Muscle layer of duodenum (tissue), 2 donors: ENCODE data around the gene CCDC14.

ENCODE experiments used
- H3K27ac ChIP-seq: one replicate; pipeline ENCODE4 v1.7.0; 2013; ENCODE audit warnings: mild to moderate bottlenecking, low read length
- H3K27me3 ChIP-seq: one replicate; pipeline ENCODE4 v1.7.0; 2013; ENCODE audit warnings: low read depth, mild to moderate bottlenecking, control low read depth, low read length
- H3K36me3 ChIP-seq, 2 donors: one replicate each; pipeline ENCODE4 v1.7.0; 2013; ENCODE audit warnings: low read length in 2 of 2, control low read depth in 1 of 2, mild to moderate bottlenecking in 1 of 2; ENCODE audit not compliant: insufficient read depth in 2 of 2, control insufficient read depth in 1 of 2
- H3K4me1 ChIP-seq, 2 donors: one replicate each; pipeline ENCODE4 v1.7.0; 2013; ENCODE audit warnings: low read length in 2 of 2, mild to moderate bottlenecking in 2 of 2, control low read depth in 1 of 2, moderate library complexity in 1 of 2; ENCODE audit not compliant: insufficient read depth in 2 of 2, control insufficient read depth in 1 of 2
- H3K4me3 ChIP-seq, 2 donors: one replicate each; pipeline ENCODE4 v1.7.0; 2013; ENCODE audit warnings: low read length in 2 of 2, low read depth in 1 of 2, mild to moderate bottlenecking in 1 of 2
- H3K9me3 ChIP-seq, 2 donors: one replicate each; pipeline ENCODE4 v1.7.0; 2013; ENCODE audit warnings: low read length in 2 of 2, control low read depth in 1 of 2, mild to moderate bottlenecking in 1 of 2; ENCODE audit not compliant: control insufficient read depth in 1 of 2
- donor health status: healthy.

The CCDC14 gene

GRCh38 chr3:123953735-123954134 is 7.3 kb downstream of the CCDC14 start:
- Histone ChIP-seq H3K36me3 (peaks cover 14 to 20% of the 10 kb centered on the region in 2 donors), H3K27ac (no peak overlapping the region), H3K4me1 (no peaks in the 10 kb centered on the region)

GRCh38 chr3:123952844-123953520 is 8.0 kb downstream of the CCDC14 start:
- peaks cover 18 to 25% of the 10 kb centered on the region in 2 donors for H3K36me3 ChIP-seq
- no peak overlapping the region for H3K27ac ChIP-seq

More at GRCh38 chr3:123953735-123954134, 7.3 kb downstream of the CCDC14 start:
- Histone ChIP-seq H3K4me3 (no peak overlapping the region), H3K27me3 (no peaks in the 10 kb centered on the region), H3K9me3 (no peaks in the 10 kb centered on the region)

GRCh38 chr3:123951522-123952447 is 9.2 kb downstream of the CCDC14 start:
- peaks cover 21 to 28% of the 10 kb centered on the region in 2 donors for H3K36me3 ChIP-seq

More at GRCh38 chr3:123952844-123953520, 8.0 kb downstream of the CCDC14 start:
- H3K27me3 ChIP-seq: no peaks in the 10 kb centered on the region
- no peaks in the 10 kb centered on the region for H3K4me1 ChIP-seq
- H3K9me3 ChIP-seq: no peaks in the 10 kb centered on the region
- H3K4me3 ChIP-seq: no peak overlapping the region

GRCh38 chr3:123949641-123950040 is 11.4 kb downstream of the CCDC14 start:
- Histone ChIP-seq H3K27me3 (no peaks in the 10 kb centered on the region), H3K4me3 (no peak overlapping the region), H3K27ac (no peak overlapping the region), H3K36me3 (peaks cover 22 to 31% of the 10 kb centered on the region in 2 donors), H3K9me3 (no peaks in the 10 kb centered on the region), H3K4me1 (no peaks in the 10 kb centered on the region)

More at GRCh38 chr3:123951522-123952447, 9.2 kb downstream of the CCDC14 start:
- H3K4me1 ChIP-seq: no peaks in the 10 kb centered on the region
- no peaks in the 10 kb centered on the region for H3K27me3 ChIP-seq
- H3K4me3 ChIP-seq: no peak overlapping the region
- no peaks in the 10 kb centered on the region for H3K9me3 ChIP-seq
- no peak overlapping the region for H3K27ac ChIP-seq

GRCh38 chr3:123948449-123948848 is 12.6 kb downstream of the CCDC14 start:
- H3K9me3 ChIP-seq: no peaks in the 10 kb centered on the region
- H3K27ac ChIP-seq: no peak overlapping the region
- H3K4me3 ChIP-seq: no peak overlapping the region
- H3K36me3 ChIP-seq: peaks cover 27 to 35% of the 10 kb centered on the region in 2 donors
- no peaks in the 10 kb centered on the region for H3K27me3 ChIP-seq
- H3K4me1 ChIP-seq: no peaks in the 10 kb centered on the region

- Histone ChIP-seq H3K27me3 (no peaks in the 10 kb centered on the region), H3K4me3 (no peak overlapping the region), H3K4me1 (no peaks in the 10 kb centered on the region), H3K27ac (no peak overlapping the region), H3K9me3 (no peaks in the 10 kb centered on the region), H3K36me3 (peaks cover 20 to 30% of the 10 kb centered on the region in 2 donors)
Observed at GRCh38 chr3:123947482-123947881, 13.5 kb downstream of the CCDC14 start.

- Histone ChIP-seq H3K4me3 (no peak overlapping the region), H3K27ac (no peak overlapping the region), H3K4me1 (no peaks in the 10 kb centered on the region), H3K9me3 (no peaks in the 10 kb centered on the region), H3K36me3 (peaks cover 9 to 16% of the 10 kb centered on the region in 2 donors), H3K27me3 (no peaks in the 10 kb centered on the region)
Observed at GRCh38 chr3:123941542-123941941, 19.5 kb downstream of the CCDC14 start.

GRCh38 chr3:123941121-123941520 is 19.9 kb downstream of the CCDC14 start:
- H3K27ac ChIP-seq: no peak overlapping the region
- H3K27me3 ChIP-seq: no peaks in the 10 kb centered on the region
- H3K9me3 ChIP-seq: no peaks in the 10 kb centered on the region
- H3K4me3 ChIP-seq: no peak overlapping the region
- peaks cover 9 to 16% of the 10 kb centered on the region in 2 donors for H3K36me3 ChIP-seq
- H3K4me1 ChIP-seq: no peaks in the 10 kb centered on the region

- Histone ChIP-seq H3K4me3 (no peak overlapping the region), H3K9me3 (no peaks in the 10 kb centered on the region)
Observed at GRCh38 chr3:123939706-123940105, 21.3 kb downstream of the CCDC14 start.

GRCh38 chr3:123936400-123936799 is 24.6 kb downstream of the CCDC14 start:
- Histone ChIP-seq H3K4me3 (no peak overlapping the region), H3K4me1 (no peaks in the 10 kb centered on the region), H3K9me3 (no peaks in the 10 kb centered on the region), H3K27me3 (no peaks in the 10 kb centered on the region), H3K36me3 (peaks cover 0 to 9% of the 10 kb centered on the region in 2 donors), H3K27ac (no peak overlapping the region)

More at GRCh38 chr3:123939706-123940105, 21.3 kb downstream of the CCDC14 start:
- Histone ChIP-seq H3K36me3 (peaks cover 9 to 16% of the 10 kb centered on the region in 2 donors), H3K27me3 (no peaks in the 10 kb centered on the region), H3K27ac (no peak overlapping the region), H3K4me1 (no peaks in the 10 kb centered on the region)

- no peak overlapping the region for H3K27ac ChIP-seq
- H3K36me3 ChIP-seq: peaks cover 4 to 11% of the 10 kb centered on the region in 2 donors
- no peaks in the 10 kb centered on the region for H3K27me3 ChIP-seq
- no peaks in the 10 kb centered on the region for H3K9me3 ChIP-seq
- H3K4me3 ChIP-seq: no peak overlapping the region
- H3K4me1 ChIP-seq: no peaks in the 10 kb centered on the region
Observed at GRCh38 chr3:123935830-123936229, 25.2 kb downstream of the CCDC14 start.
